SW480 (cell line): Measurements from ENCODE around the gene TMTC1.
"Not testable (repeated sequence)": the region's sequence is repeated elsewhere in the genome, so short reads cannot be mapped to it uniquely, and the experiment has no call there.

Source experiments
- DNase-seq: peaks from one replicate; pipeline ENCODE4 v3.0.0-alpha.2; 2016; ENCODE audit warnings: low spot score

Gene TMTC1

DNA sequence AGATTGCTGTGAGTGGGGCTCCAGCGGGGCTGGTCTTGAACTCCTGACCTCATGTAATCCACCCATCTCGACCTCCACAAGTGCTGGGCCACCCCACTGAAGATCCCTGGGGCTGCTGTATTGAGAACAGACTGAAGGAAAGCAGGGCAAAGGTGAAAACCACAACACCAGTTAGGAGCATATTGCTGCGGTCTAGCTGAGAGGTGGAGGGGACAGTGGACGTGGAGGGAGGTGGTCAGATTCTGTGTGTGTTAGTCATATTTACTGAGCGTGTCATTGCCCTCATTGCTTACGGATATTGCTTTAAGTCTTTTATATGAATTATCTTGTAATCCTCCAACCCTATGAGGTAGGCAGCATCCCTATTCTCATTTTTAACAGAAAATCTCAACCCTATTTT is 217.3 kb downstream of the TMTC1 start:
- peak; percentile 61 for DNase-seq

DNA sequence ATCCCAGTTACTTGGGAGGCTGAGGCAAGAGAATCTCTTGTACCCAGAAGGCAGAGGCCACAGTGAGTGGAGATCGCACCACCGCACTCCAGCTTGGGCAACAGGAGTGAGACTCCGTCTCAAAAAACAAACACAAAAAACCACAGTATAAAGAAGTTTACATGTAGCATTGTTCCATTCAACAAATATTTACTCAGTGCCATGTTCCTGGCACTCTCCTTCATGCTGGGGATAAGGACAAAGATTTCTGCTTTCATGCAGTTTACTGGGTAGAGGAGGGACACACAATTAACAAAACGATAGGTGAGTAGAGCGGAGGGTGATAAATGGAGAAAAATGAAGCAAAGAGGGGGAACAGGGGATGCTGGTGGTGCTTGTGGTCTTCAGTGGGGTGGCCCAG is 218.0 kb downstream of the TMTC1 start:
- DNase-seq: no peak

DNA sequence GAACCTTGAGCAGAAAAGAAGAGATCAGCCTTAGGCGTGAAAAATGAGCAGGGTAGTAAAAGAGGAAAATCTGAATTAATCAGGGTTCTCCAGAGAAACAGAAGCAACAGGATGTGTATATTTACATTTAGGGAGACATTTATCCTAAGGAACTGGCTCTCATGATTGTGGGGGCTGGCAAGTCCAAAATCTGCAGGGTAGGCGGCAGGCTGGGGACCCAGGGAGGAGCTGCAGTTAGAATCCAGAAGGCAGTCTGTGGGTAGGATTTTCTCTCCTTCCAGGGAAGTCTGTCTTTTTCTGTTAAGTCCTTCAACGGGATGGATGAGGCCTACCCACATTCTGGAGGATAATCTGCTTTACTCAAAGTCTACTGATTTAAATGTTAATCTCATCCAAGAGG is 218.8 kb downstream of the TMTC1 start:
- no peak for DNase-seq

DNA sequence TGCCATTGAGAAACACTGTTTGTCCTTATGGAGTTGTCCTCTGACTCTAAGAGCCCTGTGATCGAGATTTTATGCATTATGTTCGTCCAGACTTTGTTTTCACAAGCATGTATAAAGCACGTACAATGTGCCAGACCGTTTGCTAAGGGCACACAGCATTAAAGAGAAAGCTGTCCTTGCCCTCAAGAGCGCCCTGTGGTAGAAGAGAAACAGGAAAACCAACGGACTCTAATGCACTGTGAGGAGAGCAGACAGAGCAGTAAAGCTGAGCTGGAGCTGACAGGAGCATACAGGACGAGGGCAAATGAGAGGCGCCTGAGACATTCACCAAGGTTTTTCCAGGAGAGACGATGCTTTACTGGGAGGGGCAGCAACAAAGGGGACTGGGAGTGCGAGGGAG is 220.1 kb downstream of the TMTC1 start:
- no peak for DNase-seq

DNA sequence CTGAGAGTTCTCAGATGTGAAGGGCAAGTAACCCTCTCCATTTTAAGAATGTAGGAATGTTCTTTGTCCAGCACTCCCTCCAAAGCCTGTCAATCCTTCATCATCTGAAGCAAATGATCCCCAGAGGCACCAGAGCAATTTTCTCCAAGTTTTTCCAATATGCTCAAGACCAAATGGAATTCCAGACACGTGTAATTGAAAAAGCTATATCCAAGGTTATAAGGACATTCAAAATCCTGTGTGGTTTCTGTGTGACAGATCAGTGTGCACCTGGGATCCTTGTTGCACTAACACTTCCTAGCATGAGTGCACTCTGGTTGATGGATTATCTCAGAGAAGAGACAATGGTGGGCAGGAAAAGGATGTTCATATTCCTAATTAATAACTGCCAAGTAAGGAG is 220.7 kb downstream of the TMTC1 start:
- DNase-seq: no peak

DNA sequence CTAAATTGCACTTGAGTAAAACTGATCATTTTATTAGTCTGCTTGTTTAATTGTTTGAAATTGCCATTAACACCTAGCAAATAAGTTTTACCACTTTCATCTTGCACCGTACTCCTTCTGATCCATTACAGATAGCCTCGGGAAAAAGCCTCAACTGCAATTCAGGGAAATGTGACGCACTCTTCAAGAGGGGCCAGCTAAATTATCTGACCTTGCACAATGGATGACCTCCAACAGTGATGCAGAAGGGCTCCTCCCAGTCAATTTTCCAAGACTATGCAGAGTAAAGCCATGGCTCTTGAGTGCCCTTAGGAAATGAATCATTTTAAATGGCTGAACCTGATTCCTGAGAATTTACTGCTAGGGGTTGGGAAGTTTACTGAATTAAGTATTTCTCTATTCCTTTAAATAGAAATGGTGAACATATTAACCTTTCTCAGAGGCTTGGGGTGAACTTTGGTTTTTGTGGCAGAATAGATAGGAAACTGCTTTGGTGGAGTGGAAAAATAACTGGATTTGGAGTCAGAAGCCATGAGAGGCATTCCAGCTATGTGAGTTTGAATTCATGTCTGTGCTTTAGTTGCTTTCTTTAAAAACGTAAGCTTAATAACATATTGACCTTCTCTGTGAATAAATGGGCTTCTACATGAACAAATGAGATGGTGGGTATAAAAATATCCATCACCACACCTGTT is 221.5 kb downstream of the TMTC1 start:
- no peak for DNase-seq

DNA sequence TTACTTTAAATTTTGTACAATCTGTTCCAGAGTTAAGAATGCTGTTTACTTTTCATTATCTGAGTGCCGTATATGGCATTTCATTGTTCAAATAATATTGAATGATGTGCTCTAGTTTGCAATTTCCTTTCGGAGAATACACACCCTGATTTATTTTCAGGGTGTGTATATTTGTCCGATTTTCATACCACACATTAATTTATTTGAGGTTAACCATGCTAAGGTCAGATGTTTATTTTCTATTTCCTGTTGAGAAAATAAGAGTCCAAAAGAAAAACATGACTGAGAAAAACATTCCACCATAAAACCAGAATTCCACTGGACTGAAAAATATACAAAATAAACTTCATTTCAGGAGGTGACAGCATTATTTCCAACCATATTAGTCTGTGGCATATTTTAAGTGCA is 222.1 kb downstream of the TMTC1 start:
- no peak for DNase-seq

DNA sequence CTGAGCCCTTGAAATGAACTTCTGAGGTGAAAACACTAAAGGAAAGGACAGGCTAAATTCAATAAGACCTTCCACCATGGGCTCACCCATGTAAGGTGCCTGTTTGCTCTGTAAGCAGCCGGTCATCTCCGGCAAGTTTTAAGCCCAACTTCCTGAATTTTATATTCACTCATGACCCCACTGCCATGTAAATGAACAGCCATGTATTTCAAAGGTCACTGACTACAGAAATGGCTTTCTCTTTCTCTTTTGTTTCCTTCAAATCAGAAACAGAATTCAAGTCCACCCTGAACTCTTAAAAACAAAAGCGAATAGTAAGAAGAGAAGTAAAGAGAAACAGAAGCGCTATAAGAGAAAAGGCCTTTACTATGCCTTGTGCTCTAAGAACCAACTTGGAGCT is 224.5 kb downstream of the TMTC1 start:
- no peak for DNase-seq

DNA sequence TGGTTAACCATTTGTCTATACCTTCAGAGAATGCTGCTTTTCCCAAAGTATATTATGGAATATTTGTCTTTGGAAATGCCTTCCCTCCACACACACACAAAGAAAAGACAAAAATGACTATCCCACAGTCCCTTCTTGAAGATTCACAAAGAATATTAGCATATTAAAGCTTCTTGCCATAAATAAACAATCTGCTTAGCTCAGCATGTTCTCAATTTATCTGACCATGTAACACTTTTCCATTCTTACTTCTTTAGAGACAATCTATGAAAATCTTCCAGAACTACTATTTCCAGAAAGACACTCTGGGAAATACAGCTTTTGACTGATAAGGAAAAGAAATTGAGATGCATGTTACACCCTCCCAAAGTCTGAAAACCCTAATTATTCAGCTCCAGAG is 227.4 kb downstream of the TMTC1 start:
- DNase-seq: no peak

DNA sequence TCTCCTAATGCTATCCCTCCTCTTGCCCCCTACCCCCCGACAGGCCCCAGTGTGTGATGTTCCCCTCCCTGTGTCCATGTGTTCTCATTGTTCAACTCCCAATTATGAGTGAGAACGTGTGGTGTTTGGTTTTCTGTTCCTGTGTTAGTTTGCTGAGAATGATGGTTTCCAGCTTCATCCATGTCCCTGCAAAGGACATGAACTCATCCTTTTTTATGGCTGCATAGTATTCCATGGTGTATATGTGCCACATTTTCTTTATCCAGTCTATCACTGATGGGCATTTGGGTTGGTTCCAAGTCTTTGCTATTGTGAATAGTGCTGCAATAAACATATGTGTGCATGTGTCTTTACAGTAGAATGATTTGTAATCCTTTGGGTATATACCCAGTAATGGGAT is 228.3 kb downstream of the TMTC1 start:
- DNase-seq: not testable (repeated sequence)

DNA sequence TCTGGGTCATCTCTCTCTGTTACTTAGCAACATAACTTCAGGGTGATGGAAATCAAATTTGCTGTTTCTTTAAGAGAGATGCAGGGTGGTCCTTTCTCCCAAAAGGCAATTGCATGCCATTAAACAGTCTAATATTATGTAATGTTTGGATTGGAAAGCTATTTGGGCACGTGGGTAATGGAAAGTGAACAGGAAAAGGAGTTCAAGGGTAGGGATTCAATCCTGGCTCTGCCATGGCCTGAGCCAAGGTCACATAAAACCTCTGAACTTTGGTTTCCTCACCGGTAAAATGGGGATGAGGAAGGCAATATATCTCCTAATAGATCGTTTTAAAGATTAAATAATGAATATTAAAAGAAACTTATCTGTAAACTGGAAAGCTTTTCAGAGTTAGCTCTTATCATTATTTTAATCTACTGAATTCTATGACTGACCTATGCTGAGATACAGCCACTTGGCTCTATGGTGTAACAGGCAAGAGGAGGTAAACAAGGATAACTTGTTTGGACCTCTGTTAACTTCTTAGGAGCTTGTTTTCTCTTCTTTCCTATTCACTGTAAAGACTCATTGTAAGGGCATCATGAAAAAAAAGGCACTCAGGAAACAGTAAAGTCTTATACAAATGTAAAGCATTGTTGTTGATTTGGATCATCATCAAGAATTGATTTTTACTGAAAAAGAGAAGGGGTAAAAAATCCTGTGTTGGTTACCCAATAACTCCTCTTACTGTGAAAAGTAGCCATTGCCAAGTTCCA is 230.6 kb downstream of the TMTC1 start:
- no peak for DNase-seq

DNA sequence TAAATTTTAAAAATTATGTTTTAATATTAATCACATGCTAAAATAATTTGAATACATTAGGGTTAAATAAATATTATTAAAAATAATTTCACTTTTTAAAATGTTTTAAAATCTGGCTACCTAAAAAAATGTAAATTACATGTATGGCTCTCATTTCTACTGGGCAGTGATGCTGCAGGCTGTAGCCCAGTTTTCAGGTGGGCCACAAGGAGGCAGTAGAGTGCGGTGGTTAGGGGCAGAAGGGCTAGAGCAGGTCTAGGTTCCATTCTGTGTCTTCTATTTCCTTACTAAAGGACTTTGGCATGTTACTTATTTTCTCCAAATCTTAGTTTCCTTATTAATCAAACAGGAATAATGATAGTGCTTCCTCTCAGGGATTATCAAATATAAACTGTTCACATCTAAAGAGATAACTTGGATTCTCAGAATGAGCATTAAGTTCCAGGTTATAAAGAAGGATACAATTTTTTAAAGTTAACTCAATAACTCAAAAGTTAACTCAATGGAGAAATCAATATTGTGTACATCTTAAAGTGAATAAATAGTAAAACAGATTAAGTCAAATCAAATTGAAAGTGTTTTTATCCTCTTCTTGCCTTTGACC is 231.3 kb downstream of the TMTC1 start:
- DNase-seq: peak; percentile 71

DNA sequence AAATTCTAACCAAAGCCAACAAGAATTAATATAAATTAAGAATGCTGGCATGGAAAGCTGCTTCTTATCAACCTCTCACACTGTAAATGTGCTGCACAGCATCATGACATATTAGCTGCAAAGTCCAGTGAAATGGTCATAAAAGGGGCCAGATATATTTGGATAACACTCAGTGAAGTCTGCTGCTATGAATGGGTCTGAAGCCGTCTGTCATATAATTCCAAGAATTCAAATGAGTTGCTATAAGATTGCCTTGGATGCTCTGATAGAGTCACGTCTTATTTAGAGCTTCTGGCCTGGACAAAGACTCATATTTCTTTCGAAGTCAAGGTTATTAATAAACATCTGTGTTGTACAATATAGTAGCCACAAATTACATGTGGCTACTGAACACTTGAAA is 231.9 kb downstream of the TMTC1 start:
- no peak for DNase-seq

DNA sequence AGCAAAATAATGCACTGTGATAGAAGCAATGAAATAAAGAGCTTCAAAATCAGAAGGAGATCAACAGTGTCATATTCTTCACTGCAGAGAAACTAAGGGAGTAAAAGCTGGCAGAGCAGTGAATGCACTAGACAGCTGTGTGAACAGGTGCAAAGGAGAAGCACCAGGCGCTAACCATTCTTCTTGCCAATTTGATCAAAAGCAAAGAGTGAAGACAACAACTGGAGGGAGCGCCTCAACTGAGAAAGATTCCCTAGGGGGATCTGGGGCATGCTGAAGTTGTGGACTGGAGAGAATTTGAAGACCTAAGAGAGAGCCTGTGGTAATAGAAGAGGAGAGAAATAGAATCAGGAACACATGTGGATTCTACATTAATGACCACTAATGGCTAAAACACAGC is 235.9 kb downstream of the TMTC1 start:
- DNase-seq: no peak

DNA sequence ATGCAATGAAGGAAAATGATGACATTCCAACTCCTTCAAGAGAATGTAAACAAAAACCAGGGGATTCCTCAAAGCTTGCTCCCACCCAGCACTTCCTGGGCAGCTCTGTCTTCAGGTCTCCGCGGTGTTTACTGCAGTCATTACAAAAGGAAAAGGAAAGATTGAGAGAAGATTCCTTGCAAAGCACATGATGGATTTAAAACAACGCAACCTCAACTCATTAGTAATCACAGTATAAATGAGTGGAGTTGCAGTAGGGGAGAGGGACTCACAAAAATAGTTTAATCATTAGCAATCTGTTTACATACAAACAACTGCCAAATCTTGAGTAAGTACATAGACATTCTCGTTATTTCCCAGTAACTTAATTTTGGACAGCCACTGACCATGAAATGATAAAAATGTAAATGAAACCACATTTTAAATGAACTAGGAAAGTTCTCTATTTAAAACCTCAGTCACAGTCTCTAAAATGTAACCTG is 236.6 kb downstream of the TMTC1 start:
- no peak for DNase-seq

DNA sequence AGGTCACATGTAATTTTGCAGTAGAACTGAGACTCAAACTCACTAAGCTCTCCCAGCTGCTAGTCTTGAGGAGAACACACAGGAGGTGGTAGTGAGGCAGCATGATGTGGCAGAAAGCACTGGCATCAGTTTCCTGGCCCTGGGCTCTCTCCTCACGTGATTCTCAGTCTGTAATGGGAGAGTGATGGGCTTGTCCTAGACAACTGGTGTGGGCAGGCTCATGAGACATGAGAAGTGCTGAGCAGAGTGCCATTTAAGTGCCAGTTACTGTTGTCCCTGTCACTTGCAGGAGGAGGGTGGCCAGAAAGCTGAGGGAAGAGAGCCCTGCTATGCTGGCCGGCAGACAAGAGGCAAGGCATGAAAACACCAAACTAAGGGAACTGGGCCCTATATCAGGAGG is 237.7 kb downstream of the TMTC1 start:
- DNase-seq: no peak

DNA sequence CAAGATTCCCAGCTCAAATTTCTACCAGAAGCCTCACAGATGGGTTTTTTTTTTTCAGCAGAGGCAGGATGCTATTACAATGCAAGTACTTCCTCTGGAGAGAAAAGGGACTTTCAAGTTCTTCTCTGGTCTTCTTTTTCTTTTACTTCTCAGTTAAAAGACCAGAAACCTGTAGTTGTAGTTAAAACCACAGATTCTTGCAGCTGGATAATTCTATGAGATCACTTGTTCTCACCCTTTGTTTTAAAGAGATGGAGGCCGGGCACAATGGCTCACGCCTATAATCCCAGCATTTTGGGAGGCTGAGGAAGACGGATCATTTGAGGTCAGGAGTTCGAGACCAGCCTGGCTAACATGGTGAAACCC is 238.7 kb downstream of the TMTC1 start:
- no peak for DNase-seq

DNA sequence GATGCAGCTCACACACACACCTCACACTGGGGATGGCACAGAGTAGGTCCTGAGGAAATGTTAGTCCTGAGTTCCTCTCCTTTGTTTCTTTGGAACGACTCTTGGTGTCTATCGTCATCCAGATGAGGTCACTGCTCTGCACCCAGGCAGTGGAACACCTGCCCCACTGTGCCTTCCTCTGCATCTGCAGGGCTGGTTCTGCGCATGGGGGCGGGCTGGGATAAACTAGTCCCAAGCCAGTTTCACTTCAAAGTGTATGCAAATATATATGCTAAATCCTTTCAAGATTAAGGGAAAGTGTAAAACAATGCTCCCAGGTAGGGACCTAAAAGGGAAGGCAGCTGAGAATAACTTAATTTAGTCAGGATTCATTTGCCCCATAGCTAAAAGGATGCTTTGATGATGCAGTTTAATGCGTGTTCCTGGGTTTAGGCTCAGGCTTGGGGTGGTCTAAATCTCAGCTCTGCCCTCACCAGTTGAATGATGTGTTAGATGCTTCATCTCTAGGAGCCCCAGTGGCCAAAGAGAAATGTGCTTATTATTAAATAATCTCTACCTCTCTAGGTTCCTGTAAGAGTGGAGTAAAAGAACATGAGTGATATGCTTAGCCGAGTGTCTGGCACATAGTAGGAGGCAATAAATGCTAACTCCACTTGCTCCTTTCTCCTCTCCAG is 239.2 kb downstream of the TMTC1 start:
- DNase-seq: no peak

DNA sequence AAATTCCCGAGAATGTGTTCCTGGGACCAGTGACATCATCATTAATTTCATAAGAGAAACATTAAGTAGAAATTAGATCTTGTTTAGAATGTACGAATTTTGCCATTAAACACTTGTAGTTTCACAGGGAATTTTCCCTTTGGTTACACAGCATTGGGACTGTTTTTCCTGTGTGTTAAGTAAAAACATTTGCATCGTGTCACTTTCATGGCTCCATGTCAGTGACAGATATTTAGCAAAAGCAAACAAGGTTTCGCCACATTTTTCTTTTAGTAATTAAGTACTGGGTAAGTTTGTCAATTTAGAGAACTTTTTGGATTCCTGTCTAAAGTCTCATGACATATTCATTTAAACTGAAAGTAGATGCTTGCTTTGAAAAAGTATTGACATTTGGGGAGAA is 240.7 kb downstream of the TMTC1 start:
- no peak for DNase-seq

DNA sequence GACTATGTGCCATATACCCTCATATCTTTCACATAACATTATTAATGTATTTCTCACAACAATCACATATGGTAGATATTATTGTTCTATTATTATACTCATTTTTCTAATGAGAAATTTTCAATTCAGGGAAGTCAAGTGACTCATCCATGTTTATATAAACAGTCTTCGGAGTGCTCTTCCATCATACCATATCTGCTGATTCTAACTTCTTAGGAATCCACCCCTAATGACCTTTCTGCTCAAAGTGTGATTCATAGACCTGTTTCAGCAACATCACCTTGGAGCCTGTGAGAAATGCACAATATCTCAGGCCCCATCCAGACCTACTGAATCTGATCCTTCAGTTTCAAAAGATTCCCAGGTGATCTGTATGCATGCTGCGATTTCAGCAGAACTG is 246.4 kb downstream of the TMTC1 start:
- no peak for DNase-seq

DNA sequence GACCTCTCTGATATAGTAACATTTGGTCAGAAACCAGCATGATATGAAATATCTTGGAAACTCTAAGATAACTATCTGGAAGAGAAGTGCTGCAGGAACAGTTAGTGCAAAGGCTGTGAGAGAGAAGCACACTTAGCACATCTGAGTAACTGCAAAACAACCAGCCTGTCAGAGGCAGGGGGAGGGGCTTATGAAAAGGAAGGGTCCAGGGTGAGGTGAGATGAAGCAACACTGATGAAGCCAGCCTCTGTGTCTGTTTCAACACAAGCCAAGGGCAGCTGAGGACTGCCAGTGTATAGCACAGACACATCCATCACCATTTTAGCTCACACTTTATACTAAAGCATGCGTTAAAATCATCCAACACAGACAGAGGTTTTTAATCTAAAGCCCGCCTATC is 248.8 kb downstream of the TMTC1 start:
- no peak for DNase-seq

DNA sequence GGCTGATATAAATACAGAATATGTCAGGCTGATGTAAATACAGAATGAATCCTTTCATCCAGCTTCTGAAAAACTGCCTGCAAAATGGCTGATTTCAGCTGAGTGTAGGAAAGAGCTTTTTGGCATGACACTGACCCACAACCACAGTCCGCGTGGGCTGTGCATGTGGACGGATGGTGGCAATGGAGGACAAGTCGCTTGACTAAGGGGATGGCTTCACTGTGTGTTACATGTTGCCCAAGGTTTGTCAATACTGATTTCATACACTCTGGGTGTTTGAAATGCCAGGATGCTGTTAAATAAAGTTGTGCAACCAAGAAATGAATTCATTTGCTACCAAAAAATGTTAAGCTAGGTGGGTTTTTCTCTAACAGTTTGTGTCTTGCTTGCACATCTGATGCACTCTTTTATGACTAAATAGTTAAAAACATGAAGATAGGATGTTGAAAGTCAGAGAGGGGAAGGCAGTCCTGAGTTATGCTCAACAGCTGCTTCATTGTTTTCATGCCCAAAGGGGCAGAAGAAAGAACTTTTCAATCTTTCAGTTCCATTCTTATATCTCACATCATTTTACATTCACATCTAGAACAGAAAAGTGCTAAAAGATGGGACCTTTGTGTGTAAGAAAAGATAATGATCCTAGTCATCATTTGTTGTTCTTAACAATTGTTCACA is 249.8 kb downstream of the TMTC1 start:
- no peak for DNase-seq
